ENCODE measurements around the gene SMAD3. TPM values are rescaled to one million over a fixed set of nuclear protein-coding genes. Genes with fewer than 3 reads are reported as not detected.

The SMAD3 gene
- total and polyA plus RNA-seq, 10 of the 15 experiments (the other 5 are each of a cell fraction or from before 2014, with no cell fraction given), result 5.6 to 43.2 (median 16.0) TPM

DNA sequence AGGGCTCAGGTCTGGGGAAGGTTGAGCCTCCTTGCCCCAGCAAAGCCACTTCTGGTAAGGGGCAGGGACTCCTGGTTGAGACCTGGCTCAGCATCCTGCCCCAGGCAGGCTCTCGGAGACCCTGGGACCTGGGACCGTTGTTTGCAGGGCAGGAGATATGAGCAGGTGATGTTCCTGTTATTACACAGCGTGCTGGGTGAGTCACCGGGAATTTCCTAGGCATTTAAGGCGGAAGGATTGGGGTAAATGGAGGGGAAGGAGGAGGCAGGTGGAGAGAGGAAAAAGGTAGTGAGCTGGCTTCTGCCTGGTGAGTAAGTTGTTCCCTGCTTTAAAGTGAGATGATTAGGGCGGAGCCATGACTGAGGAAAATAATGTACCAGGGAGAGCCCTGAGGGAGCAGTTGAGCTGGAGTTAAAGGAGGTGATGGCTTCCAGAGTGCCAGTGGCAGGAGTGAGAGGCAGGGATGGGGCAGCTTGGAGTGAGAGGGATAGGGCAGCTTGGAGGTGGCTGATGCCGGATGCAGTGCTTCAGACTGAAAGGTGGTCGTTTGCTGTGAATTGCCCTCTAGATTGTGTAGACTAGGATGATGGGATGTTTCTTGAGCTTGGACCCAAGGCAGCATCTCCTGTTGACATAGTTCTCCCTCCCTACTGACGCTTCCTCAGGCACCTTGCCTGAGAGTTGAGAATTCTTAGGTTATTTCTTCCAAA is 109.6 kb downstream of the SMAD3 start:
- Histone ChIP-seq H3K4me2 (ENCODE audit: control insufficient read depth, insufficient read depth) (no peak overlapping the region; the same call in 1 of the 2 replicates), H4K20me1 (ENCODE audit: control insufficient read depth, insufficient read depth) (no peaks in the 10 kb centered on the region), H3K36me3 (ENCODE audit: control insufficient read depth in 2 of 2, insufficient read depth in 2 of 2, low read length in 1 of 2) (peaks cover 29 to 33% of the 10 kb centered on the region in 2 experiments), H3K4me3 (no peak overlapping the region), H2AFZ (ENCODE audit: control insufficient read depth, low read depth, low read length) (no peak overlapping the region), H3K9ac (ENCODE audit: control insufficient read depth, insufficient read depth, low read length) (no peak overlapping the region), H3K27me3 (replicated peaks in 1 of 2; ENCODE audit: control insufficient read depth in 2 of 2, insufficient read depth in 2 of 2, low read length in 1 of 2) (no peaks in the 10 kb centered on the region), H3K4me1 (ENCODE audit: control insufficient read depth, insufficient read depth, low read length) (peaks cover 21% of the 10 kb centered on the region), H3K79me2 (ENCODE audit: control insufficient read depth, insufficient read depth, low read length) (no peaks in the 10 kb centered on the region), H3K27ac (ENCODE audit: control insufficient read depth, insufficient read depth) (peak overlapping the region; percentile 27), H3K9me3 (replicated peaks; ENCODE audit: control insufficient read depth, insufficient read depth, low read length) (no peaks in the 10 kb centered on the region)
- ATAC-seq (peak; percentile 38), DNase-seq (ENCODE audit: low read depth, low spot score) (no peak), FAIRE-seq (peak; percentile 62)
- CTCF ChIA-PET, result interaction anchor here (0.9 kb wide), 1 partner anchor 72 kb away, joined by 3 read pairs; no protein-coding TSS in a partner anchor
- intact Hi-C loops (cut with micrococcal nuclease; ENCODE audit: unreplicated experiment), result no loop called here
- SMC1A ChIA-PET (ENCODE audit: uncharacterized antibody, unreplicated experiment), result interaction anchor here (0.6 to 1.8 kb wide), 8 partner anchors 35 to 152 kb away, joined by 3 to 5 read pairs (median 3); no protein-coding TSS in a partner anchor
- 33% methylated on average over 9 of the region's 9 CpGs for WGBS (ENCODE audit: insufficient coverage, insufficient replicate concordance, low lambda C conversion rate, missing lambda C conversion rate)
- POLR2A ChIA-PET, result interaction anchor here (1.3 to 1.8 kb wide), 2 partner anchors 41 to 74 kb away, joined by 4 to 6 read pairs; no protein-coding TSS in a partner anchor
- in situ Hi-C loops (cut with MboI), result no loop called here
- no TSS peak for BruUV-seq (replicated peaks)
- RAD21 ChIA-PET (ENCODE audit: unreplicated experiment), result interaction anchor here (1.3 kb wide), 2 partner anchors 54 to 74 kb away, joined by 4 to 5 read pairs; no protein-coding TSS in a partner anchor
- TF ChIP-seq CEBPB (IDR thresholded peaks at IDR 0.05; ENCODE audit: borderline replicate concordance in 1 of 2, low read depth in 2 of 2, low read length in 2 of 2) (no peak), NR2C1 (IDR thresholded peaks at IDR 0.05) (no peak), SREBF2 (IDR thresholded peaks at IDR 0.05; ENCODE audit: low read length) (no peak), NR2F1 (conservative IDR thresholded peaks at IDR 0.05) (no peak), REST (IDR thresholded peaks at IDR 0.05; ENCODE audit: low read depth, low read length) (no peak), CHD4 (IDR thresholded peaks at IDR 0.05) (no peak), JUNB (IDR thresholded peaks at IDR 0.05) (peak; percentile 62), ZNF592 (IDR thresholded peaks at IDR 0.05) (no peak), MYB (IDR thresholded peaks at IDR 0.05; ENCODE audit: borderline replicate concordance, low read depth, low read length) (no peak)
- TF ChIP-seq, protein P1, sequence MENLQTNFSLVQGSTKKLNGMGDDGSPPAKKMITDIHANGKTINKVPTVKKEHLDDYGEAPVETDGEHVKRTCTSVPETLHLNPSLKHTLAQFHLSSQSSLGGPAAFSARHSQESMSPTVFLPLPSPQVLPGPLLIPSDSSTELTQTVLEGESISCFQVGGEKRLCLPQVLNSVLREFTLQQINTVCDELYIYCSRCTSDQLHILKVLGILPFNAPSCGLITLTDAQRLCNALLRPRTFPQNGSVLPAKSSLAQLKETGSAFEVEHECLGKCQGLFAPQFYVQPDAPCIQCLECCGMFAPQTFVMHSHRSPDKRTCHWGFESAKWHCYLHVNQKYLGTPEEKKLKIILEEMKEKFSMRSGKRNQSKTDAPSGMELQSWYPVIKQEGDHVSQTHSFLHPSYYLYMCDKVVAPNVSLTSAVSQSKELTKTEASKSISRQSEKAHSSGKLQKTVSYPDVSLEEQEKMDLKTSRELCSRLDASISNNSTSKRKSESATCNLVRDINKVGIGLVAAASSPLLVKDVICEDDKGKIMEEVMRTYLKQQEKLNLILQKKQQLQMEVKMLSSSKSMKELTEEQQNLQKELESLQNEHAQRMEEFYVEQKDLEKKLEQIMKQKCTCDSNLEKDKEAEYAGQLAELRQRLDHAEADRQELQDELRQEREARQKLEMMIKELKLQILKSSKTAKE (IDR thresholded peaks at IDR 0.05; ENCODE audit: low read depth, poor library complexity, severe bottlenecking), result no peak
- TF ChIP-seq, protein P2, sequence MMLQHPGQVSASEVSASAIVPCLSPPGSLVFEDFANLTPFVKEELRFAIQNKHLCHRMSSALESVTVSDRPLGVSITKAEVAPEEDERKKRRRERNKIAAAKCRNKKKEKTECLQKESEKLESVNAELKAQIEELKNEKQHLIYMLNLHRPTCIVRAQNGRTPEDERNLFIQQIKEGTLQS (IDR thresholded peaks at IDR 0.05; ENCODE audit: borderline replicate concordance, extremely low read depth, low read depth, low read length), result no peak
